ENCODE data around the gene HPN. TPM values are rescaled to one million over a fixed set of nuclear protein-coding genes. Genes with fewer than 3 reads are reported as not detected.
A peak's percentile ranks its signal among the peaks of the same experiment; 100 is the strongest.

Gene HPN
- total RNA-seq, 1 experiment from 2014 or later: 10.6 TPM

GRCh38 chr19:35043906-35044305, 2.4 kb downstream of the HPN start:
- Histone ChIP-seq H3K9ac (ENCODE audit: extremely low read depth, insufficient read length, low read length) (no peak overlapping the region), H2BK120ac (ENCODE audit: low read depth, low read length, poor library complexity, severe bottlenecking) (no peak overlapping the region), H4K91ac (ENCODE audit: insufficient read length, low read depth, low read length) (no peak overlapping the region), H3K14ac (ENCODE audit: insufficient read depth, low read length) (no peak overlapping the region), H3K23ac (ENCODE audit: insufficient read length, low read depth, low read length) (no peak overlapping the region), H3K9me3 (ENCODE audit: control insufficient read depth, low read depth, low read length) (no peaks in the 10 kb centered on the region), H3K27me3 (ENCODE audit: insufficient read depth, low read length) (no peaks in the 10 kb centered on the region), H3K23me2 (ENCODE audit: insufficient read length, low read depth, low read length, poor library complexity, severe bottlenecking) (peaks cover 10% of the 10 kb centered on the region), H2BK12ac (ENCODE audit: insufficient read length, low read depth, low read length) (no peak overlapping the region), H4K8ac (replicated peaks; ENCODE audit: insufficient read length, low read depth, low read length) (no peak overlapping the region), H2BK5ac (ENCODE audit: insufficient read length, low read length) (no peak overlapping the region), H3K4ac (ENCODE audit: low read depth, low read length) (no peak overlapping the region), H2BK15ac (ENCODE audit: low read depth, low read length) (no peak overlapping the region), H3K18ac (ENCODE audit: insufficient read length, low read depth, low read length) (no peak overlapping the region), H3K27ac (ENCODE audit: insufficient read length, low read depth, low read length) (no peak overlapping the region), H3K79me1 (ENCODE audit: insufficient read depth, low read depth, low read length, poor library complexity, severe bottlenecking) (no peaks in the 10 kb centered on the region), H3K4me1 (ENCODE audit: insufficient read depth, low read length) (peaks cover 5% of the 10 kb centered on the region; the same call in 1 of the 2 replicates), H2AK5ac (ENCODE audit: insufficient read length, low read length) (no peak overlapping the region), H3K56ac (ENCODE audit: insufficient read length, low read depth, low read length) (no peak overlapping the region), H2AFZ (ENCODE audit: low read length) (no peak overlapping the region), H2BK20ac (ENCODE audit: low read depth, low read length, poor library complexity, severe bottlenecking) (no peak overlapping the region), H3K79me2 (ENCODE audit: insufficient read depth, low read length) (no peaks in the 10 kb centered on the region), H4K5ac (ENCODE audit: insufficient read length, low read depth, low read length) (no peak overlapping the region), H4K20me1 (ENCODE audit: control insufficient read depth, insufficient read depth, insufficient read length) (peaks cover 4% of the 10 kb centered on the region), H3T11ph (ENCODE audit: low read length) (no peak overlapping the region), H3K4me2 (ENCODE audit: insufficient read depth, insufficient read length, low read length) (no peak overlapping the region)
- H3K27me3 Mint-ChIP-seq (ENCODE audit: low read depth): peaks cover 2% of the 10 kb centered on the region
- DNase-seq: no peak
- H3K36me3 Mint-ChIP-seq (ENCODE audit: insufficient read depth in 1 of 3, low read depth in 3 of 3): no peaks in the 10 kb centered on the region; a peak in 3 of 7 replicates
- no peak for TF ChIP-seq CTCF (conservative IDR thresholded peaks at IDR 0.05)
- peaks cover 42 to 57% of the 10 kb centered on the region in 2 experiments for H3K4me1 Mint-ChIP-seq
- no CpG with 5 or more reads among the region's 14 CpGs for WGBS (ENCODE audit: extremely low coverage, insufficient read length, low lambda C conversion rate)
- no peaks in the 10 kb centered on the region for H3K9me3 Mint-ChIP-seq
- peak overlapping the region in 1 of 2 experiments; percentile 3; a peak in 2 of 5 replicates for H3K4me3 Mint-ChIP-seq
- peak overlapping the region in 2 of 3 experiments; percentile 65 to 69; a peak in 4 of 7 replicates for H3K27ac Mint-ChIP-seq

Measured in H9 (cell line).